ENCODE data around the gene HPN.

DNA sequence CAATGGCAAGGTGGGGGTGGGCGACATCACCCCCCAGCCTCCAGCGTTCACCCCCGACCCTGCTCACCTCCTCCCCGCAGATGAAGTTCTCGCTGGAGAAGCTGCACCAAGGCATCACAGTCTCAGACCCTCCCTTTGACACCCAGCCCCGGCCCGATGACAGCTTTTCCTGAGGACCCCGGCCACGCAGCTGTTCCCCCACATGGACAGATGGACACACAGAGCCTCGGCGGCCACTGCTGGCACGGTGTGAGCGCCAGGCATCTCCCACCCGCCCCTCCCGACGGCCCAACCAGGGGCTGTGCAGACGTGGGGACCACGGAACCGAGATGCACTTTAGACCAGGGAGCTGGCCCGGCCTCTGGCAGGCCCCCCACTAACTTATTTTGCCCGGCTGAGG lies 15.6 kb upstream of the HPN start:
- TF ChIP-seq, protein P1, sequence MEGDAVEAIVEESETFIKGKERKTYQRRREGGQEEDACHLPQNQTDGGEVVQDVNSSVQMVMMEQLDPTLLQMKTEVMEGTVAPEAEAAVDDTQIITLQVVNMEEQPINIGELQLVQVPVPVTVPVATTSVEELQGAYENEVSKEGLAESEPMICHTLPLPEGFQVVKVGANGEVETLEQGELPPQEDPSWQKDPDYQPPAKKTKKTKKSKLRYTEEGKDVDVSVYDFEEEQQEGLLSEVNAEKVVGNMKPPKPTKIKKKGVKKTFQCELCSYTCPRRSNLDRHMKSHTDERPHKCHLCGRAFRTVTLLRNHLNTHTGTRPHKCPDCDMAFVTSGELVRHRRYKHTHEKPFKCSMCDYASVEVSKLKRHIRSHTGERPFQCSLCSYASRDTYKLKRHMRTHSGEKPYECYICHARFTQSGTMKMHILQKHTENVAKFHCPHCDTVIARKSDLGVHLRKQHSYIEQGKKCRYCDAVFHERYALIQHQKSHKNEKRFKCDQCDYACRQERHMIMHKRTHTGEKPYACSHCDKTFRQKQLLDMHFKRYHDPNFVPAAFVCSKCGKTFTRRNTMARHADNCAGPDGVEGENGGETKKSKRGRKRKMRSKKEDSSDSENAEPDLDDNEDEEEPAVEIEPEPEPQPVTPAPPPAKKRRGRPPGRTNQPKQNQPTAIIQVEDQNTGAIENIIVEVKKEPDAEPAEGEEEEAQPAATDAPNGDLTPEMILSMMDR (IDR thresholded peaks at IDR 0.05; ENCODE audit: extremely low read depth in 1 of 2, insufficient read depth in 1 of 2, low read depth in 1 of 2, low read length in 2 of 2): no peak
- no peak for TF ChIP-seq POLR2AphosphoS5 (IDR thresholded peaks at IDR 0.05; ENCODE audit: insufficient read depth, low read depth, low read length)
- TF ChIP-seq, protein P2, sequence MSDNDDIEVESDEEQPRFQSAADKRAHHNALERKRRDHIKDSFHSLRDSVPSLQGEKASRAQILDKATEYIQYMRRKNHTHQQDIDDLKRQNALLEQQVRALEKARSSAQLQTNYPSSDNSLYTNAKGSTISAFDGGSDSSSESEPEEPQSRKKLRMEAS (IDR thresholded peaks at IDR 0.05; ENCODE audit: insufficient read depth, insufficient read length): no peak
- no peak for TF ChIP-seq EZH2 (IDR thresholded peaks at IDR 0.05; ENCODE audit: borderline replicate concordance, low read depth, low read length, severe bottlenecking)
- no peak for TF ChIP-seq JUN (IDR thresholded peaks at IDR 0.05; ENCODE audit: borderline replicate concordance, insufficient read depth, insufficient read length, low read depth)
- no peak for TF ChIP-seq POLR2A (IDR thresholded peaks at IDR 0.05; ENCODE audit: low read depth, low read length)
- TF ChIP-seq FOS (IDR thresholded peaks at IDR 0.05; ENCODE audit: borderline replicate concordance, insufficient read depth, low read length): no peak
